GM18520 (cell line): Measurements from ENCODE around the gene KRT4.
"Not testable (repeated sequence)": the region's sequence is repeated elsewhere in the genome, so short reads cannot be mapped to it uniquely, and the experiment has no call there.

Experiments used
- ATAC-seq: cut with Tn5 transposase; IDR thresholded peaks from one replicate; pipeline ENCODE4 v1.9.1; 2021; ENCODE audit not compliant: unreplicated experiment

Gene KRT4

DNA sequence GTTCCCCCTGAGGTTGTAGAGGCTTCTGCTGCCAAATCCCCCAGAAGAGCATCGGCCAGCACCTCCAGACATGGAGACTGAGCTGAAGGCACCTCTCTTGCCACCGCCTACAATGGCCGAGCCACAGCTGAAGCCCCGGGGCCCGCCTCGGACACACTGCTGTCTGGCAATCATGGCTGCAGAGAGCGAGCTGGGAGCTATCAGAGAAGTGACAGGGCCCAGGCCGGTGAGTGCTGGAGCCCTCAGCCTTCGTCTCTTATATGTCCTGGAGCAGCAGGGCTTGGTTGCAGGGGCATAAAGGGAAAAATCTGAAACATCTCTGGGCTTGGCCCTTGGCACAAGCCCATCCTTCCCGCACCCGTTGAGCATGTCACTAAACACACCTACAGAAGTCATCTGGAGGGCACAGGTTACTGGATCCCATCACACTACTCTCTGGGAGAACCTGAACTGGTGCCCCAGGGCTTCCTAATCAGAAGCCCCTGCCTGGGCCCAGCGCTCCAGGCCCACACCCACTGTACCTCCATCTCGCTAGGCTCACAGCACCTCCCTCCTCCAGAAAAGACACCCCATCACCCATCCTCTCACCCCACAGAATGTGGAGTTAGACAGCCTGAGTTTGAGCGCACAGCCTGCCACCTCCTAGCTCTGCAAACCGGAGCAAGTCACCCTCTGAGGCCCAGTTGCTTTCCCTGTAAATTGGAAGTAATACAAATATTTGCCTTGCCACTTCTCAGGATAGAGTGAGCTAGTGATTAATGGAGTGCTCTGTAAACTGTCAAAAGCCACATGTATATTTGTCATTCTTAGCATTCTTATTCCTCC, at the start of gene KRT4:
Gene KRT4, minus strand, starts transcription at position 232 of the 825 bp plus-strand sequence. Its CDS starts 58 bp downstream, at position 174.
- ATAC-seq: no peak

DNA sequence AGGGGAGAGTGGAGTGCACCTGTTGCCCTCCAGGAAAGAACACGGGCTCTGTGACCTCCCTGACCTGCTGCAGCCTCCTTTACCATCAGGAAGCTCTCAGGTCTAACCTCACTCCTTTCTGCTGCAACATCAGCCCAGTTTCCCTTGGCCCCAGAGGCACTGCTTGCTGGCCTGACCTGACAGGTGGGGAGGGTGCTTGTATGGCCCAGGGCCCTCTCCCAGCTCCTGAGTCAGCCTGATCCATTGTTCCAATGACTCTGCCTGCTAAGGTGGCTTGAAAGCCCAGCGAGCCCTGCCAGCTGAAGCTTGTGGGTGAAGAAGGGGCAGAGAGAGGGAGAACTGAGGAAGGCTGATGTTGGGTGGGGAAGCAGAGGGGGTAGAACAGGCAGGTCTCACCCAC, 48.1 kb upstream of the KRT4 start:
- ATAC-seq: no peak

DNA sequence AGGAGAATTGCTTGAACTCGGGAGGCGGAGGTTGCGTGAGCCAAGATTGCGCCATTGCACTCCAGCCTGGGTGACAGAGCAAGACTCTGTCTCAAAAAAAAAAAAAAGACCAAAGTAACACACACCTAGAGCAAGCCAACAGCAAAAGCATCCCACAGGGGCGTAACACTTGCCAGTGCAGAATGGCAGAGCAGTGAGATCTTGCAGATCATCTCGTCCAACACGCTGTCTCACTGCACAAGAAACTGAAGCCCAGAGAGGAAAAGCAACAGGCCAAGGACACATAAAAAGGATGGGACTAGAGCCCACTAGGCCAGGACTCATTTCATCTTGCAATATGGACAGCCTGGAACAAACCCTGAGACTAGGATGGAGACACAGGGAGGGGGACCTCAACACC, 47.6 kb upstream of the KRT4 start:
- ATAC-seq: no peak

DNA sequence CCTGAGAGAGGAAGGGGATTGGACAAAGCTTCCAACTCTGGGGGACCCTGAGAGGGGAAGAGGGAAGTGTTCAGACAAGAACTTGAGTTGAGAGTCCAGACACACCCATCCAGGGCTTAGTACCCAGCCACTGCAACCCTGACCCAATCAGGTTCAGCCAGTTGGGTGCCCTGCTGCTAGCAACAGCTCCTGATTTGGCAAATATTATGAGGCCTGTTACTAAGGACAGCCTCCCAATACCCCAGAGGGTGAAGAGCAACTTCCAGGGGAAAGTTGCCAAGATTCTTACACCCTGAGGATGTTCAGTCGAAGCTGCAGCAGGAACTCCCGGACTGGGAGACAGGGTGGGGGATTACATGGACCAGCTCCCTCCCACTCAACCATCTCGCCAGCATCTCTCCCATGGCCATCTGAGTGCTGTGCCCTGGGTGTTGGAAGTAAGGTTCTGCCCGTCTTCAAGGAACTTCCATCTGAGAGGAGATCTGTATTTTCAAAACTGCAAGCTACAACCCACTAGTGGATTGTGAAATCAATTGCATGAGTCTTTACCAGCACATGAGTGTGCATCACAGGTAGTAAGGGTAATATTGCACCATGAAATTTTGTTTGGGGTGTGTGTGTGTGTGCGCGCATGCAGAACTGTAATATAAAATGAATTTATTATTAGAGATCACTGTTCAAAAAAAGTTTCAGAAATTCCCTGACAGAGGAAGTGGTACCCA, 46.3 kb upstream of the KRT4 start:
- no peak for ATAC-seq

DNA sequence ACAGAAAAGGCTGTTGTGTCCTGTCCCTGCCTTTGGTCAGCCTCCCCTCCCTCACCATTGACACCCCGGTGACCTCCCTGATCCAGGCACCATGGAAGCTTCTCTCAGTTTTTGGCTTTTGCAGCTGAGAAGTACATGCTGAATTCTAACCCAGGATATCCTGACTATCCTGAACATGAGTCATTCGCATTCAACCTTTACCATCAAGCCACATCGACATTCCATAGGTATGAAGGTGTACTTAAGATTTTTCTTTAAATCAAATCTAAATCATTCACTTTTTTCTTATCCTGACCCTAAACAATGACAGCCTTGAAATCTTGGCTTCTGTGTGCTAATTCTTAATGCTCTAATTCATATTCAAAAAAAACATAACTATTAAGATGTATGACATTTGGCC, 43.6 kb upstream of the KRT4 start:
- ATAC-seq: no peak

DNA sequence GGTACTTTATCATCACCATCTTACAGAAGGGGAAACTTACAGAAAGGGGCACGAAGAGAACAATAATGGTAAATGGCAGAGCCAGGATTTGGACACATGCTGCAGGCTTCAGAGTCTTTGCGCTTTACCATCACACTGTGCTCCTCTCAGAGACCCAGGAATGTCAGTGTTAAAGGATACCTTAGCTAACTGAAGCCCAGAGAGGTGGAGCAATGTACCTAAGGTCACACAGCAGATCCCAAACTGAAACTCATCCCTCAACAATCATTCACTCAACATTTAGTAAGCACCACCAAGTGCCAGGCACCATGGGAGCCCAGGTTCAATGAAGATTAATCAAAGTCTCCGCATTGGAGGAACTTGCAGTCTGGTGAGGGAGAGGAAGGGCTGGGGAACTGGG, 42.9 kb upstream of the KRT4 start:
- ATAC-seq: no peak

DNA sequence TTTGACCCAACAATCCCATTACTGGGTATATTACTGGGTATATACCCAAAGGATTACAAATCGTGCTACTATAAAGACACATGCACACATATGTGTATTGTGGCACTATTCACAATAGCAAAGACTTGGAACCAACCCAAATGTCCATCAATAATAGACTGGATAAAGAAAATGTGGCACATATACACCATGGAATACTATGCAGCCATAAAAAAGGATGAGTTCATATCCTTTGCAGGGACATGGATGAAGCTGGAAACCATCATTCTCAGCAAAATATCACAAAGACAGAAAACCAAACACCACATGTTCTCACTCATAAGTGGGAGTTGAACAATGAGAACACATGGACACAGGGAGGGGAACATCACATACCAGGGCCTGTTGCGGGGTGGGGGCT, 42.2 kb upstream of the KRT4 start:
- ATAC-seq: not testable (repeated sequence)

DNA sequence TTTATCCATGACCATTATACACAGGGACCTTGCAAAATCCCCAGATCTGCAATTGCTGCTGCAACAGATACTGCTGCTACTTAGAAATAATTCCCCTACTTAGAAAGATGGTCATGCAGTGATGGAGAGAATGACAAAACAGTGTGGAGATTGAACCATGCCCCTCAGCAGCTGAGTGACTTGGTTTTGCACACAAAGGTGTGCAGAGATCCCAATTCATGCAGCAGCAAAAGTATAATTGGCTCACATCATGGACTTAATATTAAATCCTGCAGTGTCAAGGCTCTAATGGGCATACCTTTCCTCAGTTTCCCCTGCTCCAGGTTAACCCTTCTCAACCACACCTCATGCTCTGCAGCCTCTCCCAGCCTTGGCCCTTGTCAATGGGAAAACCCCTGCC, 37.9 kb upstream of the KRT4 start:
- ATAC-seq: no peak

DNA sequence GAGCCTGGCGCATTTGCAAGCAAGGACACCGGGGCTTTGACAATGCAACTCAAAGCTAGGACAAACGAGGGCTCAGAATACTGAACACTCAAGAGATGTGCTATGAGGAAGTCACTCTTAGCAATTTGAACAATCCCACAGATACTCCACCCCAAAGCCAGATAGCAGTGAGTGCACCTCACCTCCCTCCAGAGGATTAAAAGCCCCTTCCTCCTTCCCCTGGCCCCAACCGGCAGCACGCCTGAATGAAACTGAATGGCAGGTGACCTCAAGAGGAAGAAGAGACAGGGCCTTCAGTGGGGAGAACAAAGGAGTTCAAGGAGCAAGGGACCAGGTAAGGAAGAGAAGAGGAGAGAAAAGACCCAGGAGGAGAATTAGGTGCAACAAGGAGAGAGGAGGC, 36.8 kb upstream of the KRT4 start:
- no peak for ATAC-seq

DNA sequence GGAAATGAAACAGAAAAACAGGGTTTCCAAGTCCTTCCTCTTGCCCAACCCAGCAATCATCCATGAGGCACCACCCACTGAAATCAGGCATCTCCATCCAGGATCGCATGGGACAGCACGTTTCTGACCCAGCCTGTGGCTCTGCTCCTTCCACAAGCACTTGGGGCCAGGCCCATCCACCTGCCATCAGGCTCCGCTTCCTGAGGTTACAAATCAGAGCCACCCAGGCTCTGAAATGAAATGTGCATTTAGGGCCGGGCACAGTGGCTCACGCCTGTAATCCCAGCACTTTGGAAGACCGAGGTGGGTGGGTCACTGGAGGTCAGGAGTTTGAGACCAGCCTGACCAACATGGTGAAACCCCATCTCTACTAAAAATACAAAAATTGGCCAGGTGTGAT, 35.6 kb upstream of the KRT4 start:
- no peak for ATAC-seq

DNA sequence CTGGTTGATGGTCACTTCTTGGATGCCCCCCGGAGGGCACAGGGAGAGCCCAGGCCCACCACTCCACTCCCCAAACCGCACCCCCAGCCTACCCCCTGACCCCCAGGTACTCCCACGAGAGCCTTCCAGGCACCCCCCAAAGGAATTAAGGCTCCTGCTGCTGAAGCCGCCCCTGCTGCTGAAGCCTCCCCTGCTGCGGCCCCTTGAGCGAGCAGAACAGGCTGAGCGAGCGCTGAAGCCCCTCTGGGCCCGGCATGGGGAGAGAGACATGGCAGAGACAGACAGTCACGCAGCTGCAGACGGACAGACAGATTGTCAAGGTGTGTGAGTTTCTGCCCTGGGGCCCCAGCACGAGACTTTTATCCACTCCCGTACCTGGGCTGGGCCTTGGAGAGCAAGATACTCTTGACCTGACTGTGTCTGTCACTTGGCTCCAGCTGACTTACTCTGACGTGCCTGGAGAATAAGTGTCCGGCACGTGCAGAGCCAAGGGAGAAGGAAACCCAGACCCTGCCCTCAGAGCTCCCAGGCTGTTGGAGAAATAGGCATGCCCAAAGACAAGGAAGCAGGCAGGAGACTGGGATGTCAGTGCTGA, 34.8 kb upstream of the KRT4 start, which contains the start of gene KRT78:
Gene KRT78, minus strand, starts transcription at position 334 of the 595 bp plus-strand sequence. Its CDS starts 64 bp downstream, at position 270.
- no peak for ATAC-seq

DNA sequence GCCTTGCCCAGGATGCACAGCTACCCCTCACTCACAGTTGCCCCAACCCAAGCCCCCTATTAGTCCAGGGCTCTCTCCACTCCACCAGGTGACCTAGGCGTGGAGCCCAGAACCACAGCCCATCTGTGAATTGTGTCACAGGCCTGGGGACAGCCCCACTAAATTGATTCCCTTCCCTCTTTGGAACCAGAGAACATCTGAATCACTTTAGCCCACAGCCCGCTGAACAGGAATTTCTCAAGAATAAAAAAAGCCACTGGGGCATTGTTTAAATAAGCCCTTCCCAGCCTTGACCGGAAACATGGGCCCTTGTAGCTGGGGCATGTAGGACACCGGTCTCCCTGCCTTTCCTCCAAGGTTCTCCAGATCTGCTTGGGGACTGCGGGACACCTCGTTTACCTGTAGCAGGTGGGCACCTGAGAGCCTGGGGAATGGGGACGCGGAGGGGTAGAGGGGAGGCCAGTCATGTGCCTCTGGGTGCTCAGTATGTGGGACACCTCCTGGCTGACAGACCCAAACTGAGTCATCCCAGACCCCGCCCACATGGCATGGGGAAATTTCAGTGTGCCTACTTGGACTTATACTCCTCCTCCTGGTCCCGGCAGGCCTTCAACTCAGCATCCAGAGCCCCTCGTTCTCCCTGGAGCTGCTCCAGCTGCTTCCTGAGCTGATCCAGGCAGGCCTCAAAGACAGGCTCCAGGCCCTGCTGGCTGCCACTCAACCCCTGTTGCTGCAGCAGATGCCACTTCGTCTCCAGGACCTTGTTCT, 33.6 kb upstream of the KRT4 start:
- no peak for ATAC-seq

DNA sequence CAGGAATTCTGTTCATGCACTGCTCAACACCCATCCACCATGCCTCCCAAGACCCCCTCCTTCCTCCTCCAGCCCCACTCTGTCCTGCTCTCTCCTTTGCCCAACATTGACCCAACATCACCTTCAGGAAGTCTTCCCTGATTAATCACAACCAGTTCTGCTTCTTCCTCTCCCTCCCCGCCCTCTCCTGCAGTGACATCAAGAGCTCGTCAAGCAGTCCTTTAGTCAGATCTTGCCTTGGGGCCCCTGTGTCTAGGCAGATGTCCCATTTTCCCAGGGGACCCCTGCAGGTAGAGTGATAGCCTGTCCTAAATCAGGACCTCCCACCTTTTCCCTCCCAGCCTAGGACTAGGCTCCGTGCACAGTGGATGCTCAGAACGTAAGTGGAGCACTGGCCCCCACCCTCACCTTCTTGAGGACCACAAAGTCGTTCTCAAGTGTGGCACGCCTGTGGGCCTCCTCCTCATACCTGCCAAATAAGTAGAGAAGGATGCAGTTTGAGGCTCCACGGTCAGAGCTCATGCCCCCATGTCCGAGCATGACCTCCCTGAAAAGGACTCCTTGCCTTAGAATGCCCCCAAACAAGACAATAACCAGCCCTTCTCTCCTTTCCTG, 32.5 kb upstream of the KRT4 start:
- ATAC-seq: no peak

DNA sequence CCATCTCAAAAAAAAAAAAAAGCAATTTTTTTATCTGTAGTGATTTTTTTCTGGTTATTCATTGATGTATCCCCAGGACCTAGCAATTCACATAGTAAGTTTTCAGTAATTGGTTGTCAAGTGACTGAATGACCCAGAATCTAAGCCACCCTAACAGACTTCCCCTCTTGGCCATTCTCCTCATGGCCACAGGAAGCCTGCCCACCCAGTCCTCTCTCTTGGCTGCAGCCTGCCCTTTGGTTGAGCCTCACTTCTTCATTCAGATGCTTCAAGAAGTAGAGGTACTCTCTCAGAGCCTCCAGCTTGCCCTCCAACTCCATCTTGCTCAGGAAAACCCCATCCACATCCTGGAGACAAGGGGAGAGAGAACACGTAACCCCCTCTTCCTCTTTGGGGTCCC, 32.0 kb upstream of the KRT4 start:
- no peak for ATAC-seq

DNA sequence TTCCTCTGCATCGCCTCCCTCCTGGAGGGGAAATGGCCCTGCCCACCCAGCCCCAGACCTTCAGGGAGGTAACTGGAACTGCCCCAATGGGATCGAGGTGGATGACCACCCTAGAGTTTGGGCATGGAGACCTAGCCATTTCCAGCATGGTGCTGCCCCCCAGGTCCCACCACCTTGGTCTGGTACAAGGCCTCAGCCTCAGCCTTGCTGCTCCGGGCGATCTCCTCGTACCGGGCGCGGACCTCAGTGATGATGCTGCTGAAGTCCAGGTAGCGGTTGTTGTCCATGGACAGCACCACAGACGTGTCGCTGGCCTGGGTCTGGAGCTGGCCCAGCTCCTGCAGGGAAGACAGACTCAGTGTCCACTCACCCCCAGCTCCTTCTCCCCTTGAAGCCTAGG, 30.5 kb upstream of the KRT4 start:
- no peak for ATAC-seq

DNA sequence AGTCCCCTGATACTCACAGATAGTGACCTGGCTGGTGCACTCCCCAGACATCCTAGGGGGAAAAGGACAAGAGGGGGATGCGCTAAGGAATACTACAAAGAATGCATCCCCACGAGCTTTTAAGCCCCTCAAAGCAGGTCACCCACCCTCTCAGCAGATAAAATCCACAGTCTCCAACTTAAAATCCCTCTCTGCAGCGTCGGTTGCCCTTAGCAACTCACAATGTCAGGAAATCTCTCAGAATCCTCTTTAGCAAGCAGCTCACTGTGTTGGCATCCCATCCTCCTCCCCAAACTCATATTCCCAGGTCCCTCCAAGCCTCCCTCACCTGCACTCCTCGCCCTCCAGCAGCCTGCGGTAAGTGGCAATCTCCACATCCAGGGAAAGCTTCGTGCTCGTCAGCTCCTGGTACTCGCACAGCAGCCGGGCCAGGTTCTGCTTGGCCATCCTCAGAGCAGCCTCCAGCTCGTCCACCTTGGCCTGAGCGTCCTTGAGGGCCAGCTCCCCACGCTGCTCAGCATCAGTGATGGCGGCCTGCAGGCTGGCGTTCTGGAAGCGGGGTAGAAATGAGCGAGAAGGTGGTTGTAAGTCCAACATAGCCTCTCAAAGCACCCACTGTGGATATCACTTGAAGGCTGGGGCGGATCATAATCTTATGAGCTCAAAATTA, 25.7 kb upstream of the KRT4 start:
- ATAC-seq: no peak

DNA sequence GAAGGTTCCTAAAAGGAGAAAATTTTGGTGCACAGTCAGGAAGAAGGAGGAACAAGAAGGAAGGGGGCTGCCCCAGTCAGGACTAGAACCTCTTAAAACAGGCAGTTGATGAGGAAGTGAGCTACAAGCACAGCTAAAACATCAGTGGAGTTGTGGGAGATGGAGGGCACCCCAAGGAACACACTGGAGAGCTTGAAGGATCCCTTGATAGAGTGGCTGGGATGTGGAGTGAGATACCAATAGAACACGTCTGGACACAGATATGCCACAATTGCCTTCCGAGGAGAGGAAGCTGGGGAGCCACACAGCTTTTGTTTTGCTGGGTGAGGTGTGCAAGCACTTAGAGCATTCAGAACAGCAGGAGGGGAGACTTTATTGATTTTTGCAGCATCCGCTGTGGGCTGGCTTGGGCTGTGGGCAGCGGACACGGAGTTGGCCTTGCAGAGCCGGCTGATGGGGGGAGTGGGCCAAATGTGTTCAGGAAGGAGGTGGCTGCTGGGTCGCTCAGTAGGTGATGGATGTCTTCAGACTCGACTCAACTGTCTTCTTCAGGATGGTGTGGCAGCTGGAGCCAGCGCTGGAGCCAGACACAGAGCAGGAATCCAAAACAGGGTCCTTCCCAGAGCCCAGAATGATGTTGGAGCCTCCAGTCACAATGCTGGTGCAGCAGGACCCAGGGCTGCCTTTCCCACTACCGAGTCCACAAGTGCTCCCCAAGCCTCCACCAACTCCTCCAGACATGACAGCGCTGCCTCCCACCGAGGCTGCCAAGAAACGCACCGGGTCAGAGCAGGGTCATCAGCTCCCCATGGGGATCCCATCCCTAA, 24.9 kb upstream of the KRT4 start:
- no peak for ATAC-seq

DNA sequence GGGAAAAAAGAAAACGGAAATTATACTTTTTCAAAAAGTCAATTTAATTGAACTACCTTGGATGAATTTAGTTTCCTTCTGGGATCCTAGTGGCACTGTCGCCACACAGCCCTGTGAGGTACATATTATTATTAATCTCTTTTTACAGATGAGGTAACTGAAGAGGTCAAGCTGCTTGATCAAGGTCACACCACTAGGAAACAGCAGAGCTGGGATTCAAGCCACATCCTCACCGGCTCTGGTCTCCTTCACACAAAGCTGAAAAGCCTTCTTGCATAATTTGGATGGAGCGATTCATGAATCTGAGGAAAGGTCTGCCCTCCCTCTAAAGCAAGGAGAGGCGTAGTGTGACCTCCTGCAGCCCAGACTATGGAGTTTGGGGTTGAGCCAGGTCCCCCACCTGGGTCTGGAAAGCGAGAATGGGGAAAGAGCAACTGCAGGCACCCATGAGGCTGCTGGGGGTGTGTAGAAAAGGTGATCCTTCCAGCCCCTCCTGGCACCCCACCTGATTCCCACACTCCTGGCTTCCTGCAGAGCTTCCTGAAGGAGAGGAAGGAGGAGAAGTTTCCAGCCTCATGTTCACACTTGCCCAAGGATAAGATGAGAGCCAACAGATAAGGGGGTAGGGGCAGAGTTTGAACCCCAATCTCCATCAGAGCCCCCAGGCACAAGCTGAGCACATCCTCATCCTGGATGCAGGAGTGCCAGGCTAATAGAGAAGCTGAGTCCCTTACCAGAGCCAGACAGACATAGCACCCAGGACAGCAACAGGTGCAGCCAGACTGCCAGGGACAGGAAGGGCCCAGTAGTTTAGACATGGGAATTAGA, 24.1 kb upstream of the KRT4 start:
- no peak for ATAC-seq

DNA sequence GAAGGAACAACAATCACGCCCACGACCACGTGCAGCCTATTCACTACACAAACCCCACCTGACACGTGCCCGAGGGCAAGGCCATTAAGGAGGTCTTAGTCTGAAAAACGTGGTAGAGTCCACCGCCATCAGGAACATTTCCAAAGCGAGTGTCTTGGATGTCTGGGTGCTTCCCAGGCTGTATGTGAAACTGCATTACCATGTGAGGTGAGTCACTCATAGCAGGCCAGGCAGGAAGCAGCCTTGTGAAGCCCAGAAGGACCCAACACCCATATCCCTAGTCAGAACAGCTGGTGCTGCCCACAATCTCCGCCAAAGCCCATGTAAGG, 23.5 kb upstream of the KRT4 start:
- ATAC-seq: no peak
